Loucy (cell line): ENCODE results near the gene AHRR.

ENCODE experiments used
- H2AFZ ChIP-seq: fragments of 200-600 bp; sonication (generic); 2 replicates; pipeline ENCODE4 v1.6.0; 2016; ENCODE audit warnings: antibody characterized with exemption, mild to moderate bottlenecking, low read length, moderate library complexity
- H3F3A ChIP-seq: fragments of 200-600 bp; 2 replicates; pipeline ENCODE4 v1.6.0; 2016; ENCODE audit warnings: antibody characterized with exemption, low read depth, mild to moderate bottlenecking
- H3K27me3 ChIP-seq: fragments of 200-600 bp; sonication (generic); 2 replicates; pipeline ENCODE4 v1.6.1; 2014; ENCODE audit warnings: low read length, mild to moderate bottlenecking; ENCODE audit not compliant: insufficient read depth, poor library complexity, severe bottlenecking
- H3K36me3 ChIP-seq: fragments of 200-600 bp; sonication (generic); 2 replicates; pipeline ENCODE4 v1.6.1; 2016; ENCODE audit warnings: low read length; ENCODE audit not compliant: insufficient read depth
- H3K4me1 ChIP-seq: fragments of 200-600 bp; sonication (generic); 2 replicates; pipeline ENCODE4 v1.5.1; 2014; ENCODE audit warnings: low read length, mild to moderate bottlenecking; ENCODE audit not compliant: insufficient read depth, poor library complexity, severe bottlenecking
- H3K4me2 ChIP-seq: fragments of 200-600 bp; sonication (generic); 2 replicates; pipeline ENCODE4 v1.6.0; 2014; ENCODE audit warnings: antibody characterized with exemption, low read length, low read depth, mild to moderate bottlenecking; ENCODE audit not compliant: poor library complexity, severe bottlenecking
- H3K4me3 ChIP-seq: fragments of 200-600 bp; sonication (generic); 2 replicates; pipeline ENCODE4 v1.5.1; 2014; ENCODE audit warnings: low read length, mild to moderate bottlenecking, mixed read lengths; ENCODE audit not compliant: poor library complexity, severe bottlenecking
- H3K79me2 ChIP-seq: fragments of 200-600 bp; sonication (generic); 2 replicates; pipeline ENCODE4 v1.6.1; 2014; ENCODE audit warnings: low read length; ENCODE audit not compliant: insufficient read depth
- H3K9ac ChIP-seq: fragments of 200-600 bp; sonication (generic); 2 replicates; pipeline ENCODE4 v1.6.0; 2014; ENCODE audit warnings: mild to moderate bottlenecking, low read depth, low read length, moderate library complexity; ENCODE audit not compliant: poor library complexity, severe bottlenecking
- H3K9me2 ChIP-seq: fragments of 200-600 bp; sonication (generic); replicated peaks from 2 replicates; pipeline ENCODE4 v1.6.1; 2016; ENCODE audit warnings: low read depth, low read length, mixed read lengths
- H3K9me3 ChIP-seq: fragments of 200-600 bp; sonication (generic); 2 replicates; pipeline ENCODE4 v1.6.1; 2014; ENCODE audit warnings: mild to moderate bottlenecking, antibody characterized with exemption, low read length, low read depth; ENCODE audit not compliant: insufficient read depth
- H4K20me1 ChIP-seq: fragments of 200-600 bp; sonication (generic); 2 replicates; pipeline ENCODE4 v1.6.0; 2014; ENCODE audit warnings: antibody characterized with exemption, low read length, mild to moderate bottlenecking; ENCODE audit not compliant: insufficient read depth, poor library complexity, severe bottlenecking
- CTCF ChIP-seq: fragments of 200-600 bp; sonication (generic); conservative IDR thresholded peaks from 2 replicates; pipeline ENCODE4 v1.5.1; 2014; ENCODE audit warnings: mild to moderate bottlenecking, antibody characterized with exemption, low read length
- EZH2phosphoT487 ChIP-seq: fragments of 200-600 bp; IDR thresholded peaks from 2 replicates; pipeline ENCODE4 v1.6.1; 2018; ENCODE audit warnings: antibody characterized with exemption, mild to moderate bottlenecking, moderate library complexity, borderline replicate concordance

The AHRR gene

GRCh38 chr5:430214-430925, 108.9 kb downstream of the AHRR start:
- Histone ChIP-seq H3F3A (no peaks in the 10 kb centered on the region), H3K36me3 (no peaks in the 10 kb centered on the region), H3K4me1 (peaks cover 26% of the 10 kb centered on the region), H4K20me1 (no peaks in the 10 kb centered on the region), H3K4me2 (no peak overlapping the region), H3K9ac (no peak overlapping the region), H3K79me2 (no peaks in the 10 kb centered on the region), H3K9me3 (no peaks in the 10 kb centered on the region), H2AFZ (no peak overlapping the region), H3K4me3 (no peak overlapping the region), H3K27me3 (no peaks in the 10 kb centered on the region), H3K9me2 (no peaks in the 10 kb centered on the region)
- TF ChIP-seq CTCF = no peak

DNA sequence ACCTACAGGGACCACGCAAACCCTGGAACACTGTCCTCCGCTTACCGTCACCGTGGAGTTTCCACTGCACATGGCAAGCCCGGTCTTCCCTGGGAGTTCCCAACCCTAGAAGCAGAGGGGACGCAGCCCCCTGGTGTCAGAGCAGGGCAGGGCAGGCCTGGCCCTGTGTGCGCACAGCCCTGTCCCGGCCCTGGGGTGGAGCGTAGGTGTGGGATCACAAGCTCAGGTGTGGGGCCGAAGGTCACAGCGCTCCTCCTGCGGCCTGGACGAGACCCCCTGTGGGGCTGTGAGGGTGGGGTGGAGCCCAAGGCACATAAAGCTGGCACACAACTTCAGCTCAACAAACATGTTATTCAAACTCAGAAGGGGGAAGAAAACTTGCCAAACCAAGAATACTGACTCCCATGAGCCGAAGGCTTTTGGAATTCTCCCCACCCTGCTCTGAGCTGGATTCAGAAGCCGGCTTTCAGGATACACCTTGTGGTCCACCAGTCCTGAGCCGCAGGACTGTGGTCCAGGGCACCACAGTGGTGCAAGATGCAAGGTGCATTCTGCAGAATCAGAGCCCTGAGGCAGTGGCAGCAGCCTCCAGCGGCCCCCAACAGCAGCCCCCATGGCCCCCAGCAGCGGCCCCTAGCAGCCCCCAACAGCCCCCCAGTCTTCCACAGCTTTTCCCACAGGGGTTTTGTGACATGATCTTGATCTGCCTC, 109.6 kb downstream of the AHRR start:
- Histone ChIP-seq H3F3A (no peaks in the 10 kb centered on the region), H3K9ac (no peak overlapping the region), H3K9me3 (no peaks in the 10 kb centered on the region), H3K4me2 (no peak overlapping the region), H3K36me3 (no peaks in the 10 kb centered on the region), H4K20me1 (no peaks in the 10 kb centered on the region), H3K4me1 (peaks cover 19% of the 10 kb centered on the region), H2AFZ (no peak overlapping the region), H3K4me3 (no peak overlapping the region), H3K9me2 (no peaks in the 10 kb centered on the region), H3K79me2 (no peaks in the 10 kb centered on the region), H3K27me3 (no peaks in the 10 kb centered on the region)
- TF ChIP-seq EZH2phosphoT487 (no peak), CTCF (peak; percentile 93)

- Histone ChIP-seq H4K20me1 (no peaks in the 10 kb centered on the region), H3F3A (no peaks in the 10 kb centered on the region), H3K4me1 (peaks cover 24% of the 10 kb centered on the region), H3K4me3 (no peak overlapping the region), H3K4me2 (no peak overlapping the region), H3K9me3 (no peaks in the 10 kb centered on the region), H3K27me3 (no peaks in the 10 kb centered on the region), H3K9ac (peak overlapping the region; percentile 11), H3K79me2 (no peaks in the 10 kb centered on the region), H3K36me3 (no peaks in the 10 kb centered on the region), H3K9me2 (no peaks in the 10 kb centered on the region), H2AFZ (no peak overlapping the region)
- TF ChIP-seq CTCF = no peak
- no peak for TF ChIP-seq EZH2phosphoT487
Measured at GRCh38 chr5:431711-432050, 110.2 kb downstream of the AHRR start.
